Spinal cord (tissue), 10 donors: ENCODE measurements around the gene CHMP4B. TPM values are rescaled to one million over a fixed set of nuclear protein-coding genes. Genes with fewer than 3 reads are reported as not detected.

Experiments used
- DNase-seq, 6 donors: peaks; one replicate each; pipeline versions ENCODE4 v3.0.0 to v3.0.0-alpha.2; 2013 to 2015; ENCODE audit warnings: low spot score in 6 of 6, low read depth in 4 of 6
- H3K27ac ChIP-seq: one replicate; pipeline ENCODE4 v1.5.1; 2013; ENCODE audit warnings: low read depth, low read length, control low read depth
- H3K27me3 ChIP-seq: one replicate; pipeline ENCODE4 v1.6.1; 2013; ENCODE audit warnings: low read length; ENCODE audit not compliant: control insufficient read depth, insufficient read depth
- H3K36me3 ChIP-seq: one replicate; pipeline ENCODE4 v1.6.1; 2013; ENCODE audit warnings: low read length; ENCODE audit not compliant: control insufficient read depth, insufficient read depth
- H3K4me1 ChIP-seq: one replicate; pipeline ENCODE4 v1.6.1; 2013; ENCODE audit warnings: low read length; ENCODE audit not compliant: control insufficient read depth, insufficient read depth
- H3K4me3 ChIP-seq: one replicate; pipeline ENCODE4 v1.5.1; 2013; ENCODE audit warnings: low read depth, low read length, control low read depth
- H3K9me3 ChIP-seq: one replicate; pipeline ENCODE4 v1.6.1; 2013; ENCODE audit warnings: low read length; ENCODE audit not compliant: control insufficient read depth, insufficient read depth
- WGBS: methylation state at CpG from one replicate; pipeline ENCODE4 v1.1.5; 2013; ENCODE audit warnings: missing lambda C conversion rate; ENCODE audit not compliant: insufficient coverage; 5-methylcytosine and 5-hydroxymethylcytosine counted together
- polyA plus RNA-seq, 2 donors: library from polyadenylated mRNA; unstranded; fragments of 120-200 nt; gene quantifications; one replicate each; pipeline ENCODE4 v1.2.1, GENCODE V29; 2013; ENCODE audit not compliant: insufficient read length in 2 of 2
- total RNA-seq, 2 donors: library from RNA; depleted of rRNA in 1 of 2; stranded (reverse); fragments of 120-200 nt in 1 of 2; fragments of >200 nt in 1 of 2; gene quantifications; one replicate each; pipeline versions ENCODE4 v1.2.3 to v1.2.4, GENCODE V29; 2013 to 2014
- donor health status: healthy.

CHMP4B gene
- total and polyA plus RNA-seq, 4 donors: 47.3 to 187 (median 114) TPM

- WGBS: 20% methylated on average over 8 of the region's 11 CpGs
Observed at GRCh38 chr20:33832103-33832804, 21.1 kb downstream of the CHMP4B start.

GRCh38 chr20:33833333-33833732, 22.2 kb downstream of the CHMP4B start:
- WGBS: 8% methylated on average over 1 of the region's 1 CpG
- Histone ChIP-seq H3K36me3 (peaks cover 2% of the 10 kb centered on the region), H3K9me3 (peaks cover 1% of the 10 kb centered on the region), H3K27ac (peak overlapping the region; percentile 75), H3K4me1 (peaks cover 53% of the 10 kb centered on the region), H3K27me3 (no peaks in the 10 kb centered on the region), H3K4me3 (no peak overlapping the region)
- peak in 3 of 6 donors; percentile 54 to 87 (median 85) for DNase-seq

More at GRCh38 chr20:33832103-33832804, 21.1 kb downstream of the CHMP4B start:
- Histone ChIP-seq H3K4me3 (no peak overlapping the region), H3K27me3 (no peaks in the 10 kb centered on the region), H3K36me3 (peaks cover 2% of the 10 kb centered on the region), H3K9me3 (peaks cover 1% of the 10 kb centered on the region), H3K4me1 (peaks cover 55% of the 10 kb centered on the region), H3K27ac (peak overlapping the region; percentile 75)
- peak in 5 of 6 donors; percentile 77 to 96 (median 82) for DNase-seq

GRCh38 chr20:33835615-33836172, 24.5 kb downstream of the CHMP4B start:
- H3K27ac ChIP-seq: no peak overlapping the region
- no peak overlapping the region for H3K4me3 ChIP-seq
- peaks cover 57% of the 10 kb centered on the region for H3K4me1 ChIP-seq
- H3K36me3 ChIP-seq: peaks cover 2% of the 10 kb centered on the region
- H3K9me3 ChIP-seq: peaks cover 1% of the 10 kb centered on the region
- no peaks in the 10 kb centered on the region for H3K27me3 ChIP-seq
- WGBS: 73% methylated on average over 3 of the region's 9 CpGs
- peak in 1 of 6 donors; percentile 33 for DNase-seq

GRCh38 chr20:33836277-33836676, 25.1 kb downstream of the CHMP4B start:
- peaks cover 53% of the 10 kb centered on the region for H3K4me1 ChIP-seq
- no peak overlapping the region for H3K4me3 ChIP-seq
- WGBS: 11% methylated on average over 1 of the region's 2 CpGs
- H3K36me3 ChIP-seq: peaks cover 2% of the 10 kb centered on the region
- H3K27ac ChIP-seq: no peak overlapping the region
- peak in 1 of 6 donors; percentile 34 for DNase-seq
- H3K27me3 ChIP-seq: no peaks in the 10 kb centered on the region
- peaks cover 1% of the 10 kb centered on the region for H3K9me3 ChIP-seq

- Histone ChIP-seq H3K9me3 (peaks cover 1% of the 10 kb centered on the region), H3K27ac (no peak overlapping the region), H3K27me3 (no peaks in the 10 kb centered on the region), H3K4me3 (no peak overlapping the region), H3K36me3 (peaks cover 2% of the 10 kb centered on the region), H3K4me1 (peaks cover 55% of the 10 kb centered on the region)
- no CpG with 5 or more reads among the region's 5 CpGs for WGBS
- DNase-seq: no peak
Observed at GRCh38 chr20:33837096-33837830, 26.1 kb downstream of the CHMP4B start.

- Histone ChIP-seq H3K27ac (no peak overlapping the region), H3K27me3 (no peaks in the 10 kb centered on the region), H3K4me1 (peaks cover 51% of the 10 kb centered on the region), H3K9me3 (peaks cover 1% of the 10 kb centered on the region), H3K4me3 (no peak overlapping the region), H3K36me3 (peaks cover 2% of the 10 kb centered on the region)
- DNase-seq: peak in 2 of 6 donors; percentile 54 to 80
- whole genome bisulfite sequencing: 86% methylated on average over 7 of the region's 8 CpGs
Observed at GRCh38 chr20:33838035-33838864, 27.1 kb downstream of the CHMP4B start.

GRCh38 chr20:33839591-33839990, 28.4 kb downstream of the CHMP4B start:
- Histone ChIP-seq H3K4me3 (no peak overlapping the region), H3K9me3 (peaks cover 1% of the 10 kb centered on the region), H3K4me1 (peaks cover 54% of the 10 kb centered on the region), H3K36me3 (peaks cover 2% of the 10 kb centered on the region), H3K27ac (no peak overlapping the region), H3K27me3 (no peaks in the 10 kb centered on the region)
- 44% methylated on average over 3 of the region's 3 CpGs for WGBS
- peak in 2 of 6 donors; percentile 29 to 49 for DNase-seq

GRCh38 chr20:33840160-33840559, 29.0 kb downstream of the CHMP4B start:
- peaks cover 1% of the 10 kb centered on the region for H3K9me3 ChIP-seq
- H3K27me3 ChIP-seq: no peaks in the 10 kb centered on the region
- H3K36me3 ChIP-seq: no peaks in the 10 kb centered on the region
- H3K4me1 ChIP-seq: peaks cover 55% of the 10 kb centered on the region
- WGBS: 82% methylated on average over 5 of the region's 7 CpGs
- no peak overlapping the region for H3K27ac ChIP-seq
- H3K4me3 ChIP-seq: no peak overlapping the region
- no peak for DNase-seq
